Fibroblast of the aortic adventitia (primary cell): ENCODE data around the gene CREB5. TPM values are rescaled to one million over a fixed set of nuclear protein-coding genes. Genes with fewer than 3 reads are reported as not detected.

ENCODE experiments used
- DNase-seq: peaks from one replicate; pipeline ENCODE4 v3.0.0-alpha.2; 2010; ENCODE audit warnings: low read depth
- H3K4me3 ChIP-seq: 2 replicates; pipeline ENCODE4 v1.5.1; 2011; ENCODE audit warnings: low read depth, mild to moderate bottlenecking, control low read depth, low read length, moderate library complexity
- total RNA-seq: library from RNA; depleted of rRNA; stranded (reverse); fragments of >200 nt; gene quantifications from 2 replicates; pipeline ENCODE4 v1.2.3, GENCODE V29; 2012; ENCODE audit warnings: low replicate concordance
- TF ChIP-seq, protein P1 (sequence below): IDR thresholded peaks from 2 replicates; pipeline ENCODE4 v1.5.1; 2011; ENCODE audit warnings: mild to moderate bottlenecking, low read length, control low read depth, inconsistent platforms; ENCODE audit not compliant: insufficient read depth

Gene CREB5
- total RNA-seq, 1 donor: 5.2 TPM

DNA sequence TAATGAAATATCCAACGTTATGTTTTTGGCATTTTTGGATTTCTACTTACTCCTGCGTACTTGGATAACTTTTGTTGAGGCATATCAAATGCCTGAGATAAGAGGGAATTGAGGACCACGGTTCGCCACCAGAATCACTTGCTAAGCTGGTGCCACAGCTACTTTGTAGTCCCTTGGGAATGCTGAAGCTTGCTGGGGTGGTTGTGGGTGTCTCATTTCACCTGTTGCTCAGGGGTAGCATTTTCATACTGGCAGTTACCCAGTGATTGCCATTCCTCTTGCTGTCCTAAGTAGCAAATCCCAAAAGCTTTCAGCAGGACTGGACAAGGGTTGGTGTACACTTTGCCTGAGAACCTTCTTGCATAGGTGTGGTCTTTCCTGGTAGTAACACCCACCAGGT, 75.2 kb downstream of the CREB5 start:
- no peak overlapping the region for H3K4me3 ChIP-seq
- no peak for DNase-seq
- TF ChIP-seq, protein P1, sequence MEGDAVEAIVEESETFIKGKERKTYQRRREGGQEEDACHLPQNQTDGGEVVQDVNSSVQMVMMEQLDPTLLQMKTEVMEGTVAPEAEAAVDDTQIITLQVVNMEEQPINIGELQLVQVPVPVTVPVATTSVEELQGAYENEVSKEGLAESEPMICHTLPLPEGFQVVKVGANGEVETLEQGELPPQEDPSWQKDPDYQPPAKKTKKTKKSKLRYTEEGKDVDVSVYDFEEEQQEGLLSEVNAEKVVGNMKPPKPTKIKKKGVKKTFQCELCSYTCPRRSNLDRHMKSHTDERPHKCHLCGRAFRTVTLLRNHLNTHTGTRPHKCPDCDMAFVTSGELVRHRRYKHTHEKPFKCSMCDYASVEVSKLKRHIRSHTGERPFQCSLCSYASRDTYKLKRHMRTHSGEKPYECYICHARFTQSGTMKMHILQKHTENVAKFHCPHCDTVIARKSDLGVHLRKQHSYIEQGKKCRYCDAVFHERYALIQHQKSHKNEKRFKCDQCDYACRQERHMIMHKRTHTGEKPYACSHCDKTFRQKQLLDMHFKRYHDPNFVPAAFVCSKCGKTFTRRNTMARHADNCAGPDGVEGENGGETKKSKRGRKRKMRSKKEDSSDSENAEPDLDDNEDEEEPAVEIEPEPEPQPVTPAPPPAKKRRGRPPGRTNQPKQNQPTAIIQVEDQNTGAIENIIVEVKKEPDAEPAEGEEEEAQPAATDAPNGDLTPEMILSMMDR: no peak

DNA sequence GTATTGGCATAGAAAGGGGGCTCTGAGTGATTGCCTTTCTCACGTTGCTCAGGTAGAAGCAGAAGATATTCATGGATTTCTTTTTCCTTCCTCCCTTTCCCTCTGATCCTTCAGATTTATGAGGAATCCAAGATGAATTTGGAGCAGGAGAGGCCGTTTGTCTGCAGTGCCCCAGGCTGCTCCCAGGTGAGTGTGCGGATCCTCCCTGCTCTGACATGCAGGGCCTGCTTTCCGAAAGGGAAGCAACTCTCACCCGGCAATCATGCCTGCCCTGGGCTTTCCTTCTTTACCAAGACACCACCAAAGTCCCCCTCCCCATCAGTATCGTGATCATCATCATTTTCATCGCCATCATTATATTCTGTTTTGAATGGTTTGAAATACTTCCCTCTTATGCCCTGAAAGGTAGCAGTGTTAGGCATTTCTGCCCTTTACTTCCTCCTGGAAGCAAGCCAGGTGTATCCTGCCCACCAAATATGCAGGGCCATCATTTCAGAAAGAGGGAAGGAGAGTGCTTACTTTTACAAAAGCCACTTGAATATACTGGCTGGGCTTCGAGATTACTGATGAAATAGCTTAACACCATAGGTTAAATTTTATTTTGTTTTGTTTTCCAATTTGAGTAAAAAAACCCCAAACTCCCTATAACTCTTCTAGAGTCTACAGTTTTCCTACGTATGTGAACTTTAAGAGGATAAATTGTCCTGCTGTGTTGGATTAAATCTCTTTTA, 75.9 kb downstream of the CREB5 start:
- TF ChIP-seq, protein P1: no peak
- H3K4me3 ChIP-seq: no peak overlapping the region
- DNase-seq: no peak

- TF ChIP-seq, protein P1: no peak
- no peak for DNase-seq
- no peak overlapping the region for H3K4me3 ChIP-seq
Measured at GRCh38 chr7:28490831-28491230, 78.5 kb downstream of the CREB5 start.

GRCh38 chr7:28493477-28493876, 81.2 kb downstream of the CREB5 start:
- TF ChIP-seq, protein P1: no peak
- no peak overlapping the region for H3K4me3 ChIP-seq
- DNase-seq: no peak

DNA sequence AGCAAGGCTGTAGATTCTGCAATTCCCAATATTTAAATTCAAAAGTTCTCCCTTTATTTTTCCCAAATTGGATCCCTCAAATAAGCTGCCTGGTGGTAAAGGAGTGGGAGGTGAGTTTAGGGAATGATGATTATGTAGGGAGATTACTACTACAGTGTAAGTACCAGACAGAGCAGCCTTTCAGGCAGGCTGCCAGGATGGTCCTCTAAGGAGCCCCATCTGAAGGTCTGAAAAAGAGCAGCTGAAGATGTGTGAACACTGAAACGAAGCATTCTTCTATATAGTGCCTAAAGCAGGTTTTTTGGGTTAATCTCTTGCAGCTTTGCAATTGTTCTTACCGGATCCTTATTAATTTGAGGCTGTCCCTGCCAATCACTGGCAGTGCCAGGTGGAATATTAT, 84.7 kb downstream of the CREB5 start:
- DNase-seq: no peak
- TF ChIP-seq, protein P1: no peak
- H3K4me3 ChIP-seq: no peak overlapping the region

GRCh38 chr7:28498636-28499035, 86.3 kb downstream of the CREB5 start:
- no peak overlapping the region for H3K4me3 ChIP-seq
- TF ChIP-seq, protein P1: no peak

GRCh38 chr7:28500138-28500537, 87.8 kb downstream of the CREB5 start:
- TF ChIP-seq, protein P1: no peak
- no peak overlapping the region for H3K4me3 ChIP-seq
- no peak for DNase-seq

More at GRCh38 chr7:28498636-28499035, 86.3 kb downstream of the CREB5 start:
- no peak for DNase-seq
